Measurements from ENCODE around the gene KBTBD13. TPM values are rescaled to one million over a fixed set of nuclear protein-coding genes. Genes with fewer than 3 reads are reported as not detected.

Gene KBTBD13
- total and polyA plus RNA-seq, 2 experiments from 2014 or later, result not detected

DNA sequence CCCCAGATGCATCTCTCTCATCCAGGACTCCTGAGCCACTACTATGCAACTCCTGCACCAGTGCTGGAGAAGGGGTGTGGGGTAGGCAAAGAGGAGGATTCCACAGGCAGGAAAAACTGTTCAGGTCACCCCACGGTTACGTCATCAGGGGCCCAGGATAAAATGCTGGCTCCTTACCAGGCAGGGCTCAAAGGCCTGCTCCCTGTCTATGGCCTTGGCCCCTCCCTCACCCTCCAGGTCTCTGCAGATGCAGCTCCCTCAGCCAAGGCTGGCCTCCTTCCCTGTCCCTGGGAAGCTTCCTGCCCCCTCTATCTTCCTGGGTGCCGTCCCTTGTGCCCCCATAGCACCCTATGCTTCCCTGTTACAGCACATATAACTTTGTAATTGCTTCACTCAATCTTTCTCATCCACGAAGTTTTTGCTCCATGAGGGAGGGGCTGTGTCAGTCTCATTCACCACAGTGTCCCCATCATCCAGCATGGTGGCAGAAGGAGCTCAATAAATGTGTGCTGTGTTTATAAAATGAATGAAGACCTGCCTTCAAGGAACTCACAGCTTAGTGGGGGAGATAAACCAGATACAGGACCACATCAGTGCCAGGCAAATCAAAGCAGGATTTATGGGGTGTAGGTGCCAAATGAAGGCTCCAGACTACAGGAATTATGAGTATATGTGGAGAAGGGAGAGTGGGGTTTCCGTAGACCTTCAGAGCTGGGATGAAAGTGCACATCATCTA is 18.6 kb downstream of the KBTBD13 start (continued):
- TF ChIP-seq, protein P1, sequence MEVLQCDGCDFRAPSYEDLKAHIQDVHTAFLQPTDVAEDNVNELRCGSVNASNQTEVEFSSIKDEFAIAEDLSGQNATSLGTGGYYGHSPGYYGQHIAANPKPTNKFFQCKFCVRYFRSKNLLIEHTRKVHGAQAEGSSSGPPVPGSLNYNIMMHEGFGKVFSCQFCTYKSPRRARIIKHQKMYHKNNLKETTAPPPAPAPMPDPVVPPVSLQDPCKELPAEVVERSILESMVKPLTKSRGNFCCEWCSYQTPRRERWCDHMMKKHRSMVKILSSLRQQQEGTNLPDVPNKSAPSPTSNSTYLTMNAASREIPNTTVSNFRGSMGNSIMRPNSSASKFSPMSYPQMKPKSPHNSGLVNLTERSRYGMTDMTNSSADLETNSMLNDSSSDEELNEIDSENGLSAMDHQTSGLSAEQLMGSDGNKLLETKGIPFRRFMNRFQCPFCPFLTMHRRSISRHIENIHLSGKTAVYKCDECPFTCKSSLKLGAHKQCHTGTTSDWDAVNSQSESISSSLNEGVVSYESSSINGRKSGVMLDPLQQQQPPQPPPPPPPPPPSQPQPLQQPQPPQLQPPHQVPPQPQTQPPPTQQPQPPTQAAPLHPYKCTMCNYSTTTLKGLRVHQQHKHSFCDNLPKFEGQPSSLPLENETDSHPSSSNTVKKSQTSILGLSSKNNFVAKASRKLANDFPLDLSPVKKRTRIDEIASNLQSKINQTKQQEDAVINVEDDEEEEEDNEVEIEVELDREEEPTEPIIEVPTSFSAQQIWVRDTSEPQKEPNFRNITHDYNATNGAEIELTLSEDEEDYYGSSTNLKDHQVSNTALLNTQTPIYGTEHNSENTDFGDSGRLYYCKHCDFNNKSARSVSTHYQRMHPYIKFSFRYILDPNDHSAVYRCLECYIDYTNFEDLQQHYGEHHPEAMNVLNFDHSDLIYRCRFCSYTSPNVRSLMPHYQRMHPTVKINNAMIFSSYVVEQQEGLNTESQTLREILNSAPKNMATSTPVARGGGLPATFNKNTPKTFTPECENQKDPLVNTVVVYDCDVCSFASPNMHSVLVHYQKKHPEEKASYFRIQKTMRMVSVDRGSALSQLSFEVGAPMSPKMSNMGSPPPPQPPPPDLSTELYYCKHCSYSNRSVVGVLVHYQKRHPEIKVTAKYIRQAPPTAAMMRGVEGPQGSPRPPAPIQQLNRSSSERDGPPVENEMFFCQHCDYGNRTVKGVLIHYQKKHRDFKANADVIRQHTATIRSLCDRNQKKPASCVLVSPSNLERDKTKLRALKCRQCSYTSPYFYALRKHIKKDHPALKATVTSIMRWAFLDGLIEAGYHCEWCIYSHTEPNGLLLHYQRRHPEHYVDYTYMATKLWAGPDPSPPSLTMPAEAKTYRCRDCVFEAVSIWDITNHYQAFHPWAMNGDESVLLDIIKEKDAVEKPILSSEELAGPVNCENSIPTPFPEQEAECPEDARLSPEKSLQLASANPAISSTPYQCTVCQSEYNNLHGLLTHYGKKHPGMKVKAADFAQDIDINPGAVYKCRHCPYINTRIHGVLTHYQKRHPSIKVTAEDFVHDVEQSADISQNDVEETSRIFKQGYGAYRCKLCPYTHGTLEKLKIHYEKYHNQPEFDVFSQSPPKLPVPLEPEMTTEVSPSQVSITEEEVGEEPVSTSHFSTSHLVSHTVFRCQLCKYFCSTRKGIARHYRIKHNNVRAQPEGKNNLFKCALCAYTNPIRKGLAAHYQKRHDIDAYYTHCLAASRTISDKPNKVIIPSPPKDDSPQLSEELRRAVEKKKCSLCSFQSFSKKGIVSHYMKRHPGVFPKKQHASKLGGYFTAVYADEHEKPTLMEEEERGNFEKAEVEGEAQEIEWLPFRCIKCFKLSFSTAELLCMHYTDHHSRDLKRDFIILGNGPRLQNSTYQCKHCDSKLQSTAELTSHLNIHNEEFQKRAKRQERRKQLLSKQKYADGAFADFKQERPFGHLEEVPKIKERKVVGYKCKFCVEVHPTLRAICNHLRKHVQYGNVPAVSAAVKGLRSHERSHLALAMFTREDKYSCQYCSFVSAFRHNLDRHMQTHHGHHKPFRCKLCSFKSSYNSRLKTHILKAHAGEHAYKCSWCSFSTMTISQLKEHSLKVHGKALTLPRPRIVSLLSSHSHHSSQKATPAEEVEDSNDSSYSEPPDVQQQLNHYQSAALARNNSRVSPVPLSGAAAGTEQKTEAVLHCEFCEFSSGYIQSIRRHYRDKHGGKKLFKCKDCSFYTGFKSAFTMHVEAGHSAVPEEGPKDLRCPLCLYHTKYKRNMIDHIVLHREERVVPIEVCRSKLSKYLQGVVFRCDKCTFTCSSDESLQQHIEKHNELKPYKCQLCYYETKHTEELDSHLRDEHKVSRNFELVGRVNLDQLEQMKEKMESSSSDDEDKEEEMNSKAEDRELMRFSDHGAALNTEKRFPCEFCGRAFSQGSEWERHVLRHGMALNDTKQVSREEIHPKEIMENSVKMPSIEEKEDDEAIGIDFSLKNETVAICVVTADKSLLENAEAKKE (CRISPR knock-in tag; IDR thresholded peaks at IDR 0.05), result no peak

DNA sequence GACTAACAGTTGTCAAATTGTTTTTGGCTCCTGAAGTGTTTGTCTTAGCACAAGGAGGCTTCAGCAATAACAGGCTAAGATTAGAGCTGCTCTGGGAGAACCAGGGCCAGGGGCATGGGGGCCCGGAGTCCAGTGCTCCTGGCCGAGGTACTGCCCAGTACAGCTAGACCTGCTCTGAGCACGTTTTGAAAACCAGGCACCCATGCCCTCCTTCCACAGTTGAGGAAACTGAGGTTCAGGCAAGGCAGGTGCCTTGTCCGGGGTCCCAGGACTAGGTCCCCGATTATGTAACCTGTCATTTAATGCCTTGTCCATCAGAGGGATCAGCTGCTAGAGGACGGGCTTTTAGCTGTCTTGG is 19.2 kb downstream of the KBTBD13 start:
- Histone ChIP-seq H3K27ac (ENCODE audit: low read depth) (no peak overlapping the region), H3F3A (replicated peaks; ENCODE audit: low read depth) (no peaks in the 10 kb centered on the region), H3K27me3 (ENCODE audit: insufficient read depth) (no peaks in the 10 kb centered on the region), H3K36me3 (ENCODE audit: insufficient read depth) (no peaks in the 10 kb centered on the region), H4K20me1 (replicated peaks; ENCODE audit: insufficient read depth) (no peaks in the 10 kb centered on the region), H3K4me1 (ENCODE audit: insufficient read depth) (no peaks in the 10 kb centered on the region), H3K79me2 (replicated peaks; ENCODE audit: insufficient read depth) (no peaks in the 10 kb centered on the region), H3K4me2 (no peak overlapping the region), H3K4me3 (no peak overlapping the region), H3K9me2 (ENCODE audit: insufficient read depth) (no peaks in the 10 kb centered on the region), H2AFZ (no peak overlapping the region)
- Mint-ChIP-seq H3K9me3 (no peaks in the 10 kb centered on the region), H3K4me1 (no peaks in the 10 kb centered on the region; the same call in 2 of the 3 replicates), H3K36me3 (ENCODE audit: low read depth) (no peaks in the 10 kb centered on the region), H3K27ac (no peak overlapping the region), H3K27me3 (ENCODE audit: insufficient read depth, low read depth, poor library complexity) (peaks cover 9% of the 10 kb centered on the region), H3K4me3 (no peak overlapping the region)
- no peak for DNase-seq (ENCODE audit: low spot score)
- ATAC-seq, result no peak
- TF ChIP-seq JUNB (IDR thresholded peaks at IDR 0.05; ENCODE audit: unreplicated experiment) (no peak), EZH2phosphoT487 (IDR thresholded peaks at IDR 0.05; ENCODE audit: unreplicated experiment) (no peak), STAT1 (IDR thresholded peaks at IDR 0.05; ENCODE audit: unreplicated experiment) (no peak), POLR2AphosphoS5 (IDR thresholded peaks at IDR 0.05; ENCODE audit: low read depth) (no peak), CREB1 (CRISPR knock-in tag; IDR thresholded peaks at IDR 0.05; ENCODE audit: low read depth) (no peak), NANOG (IDR thresholded peaks at IDR 0.05; ENCODE audit: borderline replicate concordance) (no peak), ZNF114 (CRISPR knock-in tag; IDR thresholded peaks at IDR 0.05) (no peak)
- TF ChIP-seq, protein P2, sequence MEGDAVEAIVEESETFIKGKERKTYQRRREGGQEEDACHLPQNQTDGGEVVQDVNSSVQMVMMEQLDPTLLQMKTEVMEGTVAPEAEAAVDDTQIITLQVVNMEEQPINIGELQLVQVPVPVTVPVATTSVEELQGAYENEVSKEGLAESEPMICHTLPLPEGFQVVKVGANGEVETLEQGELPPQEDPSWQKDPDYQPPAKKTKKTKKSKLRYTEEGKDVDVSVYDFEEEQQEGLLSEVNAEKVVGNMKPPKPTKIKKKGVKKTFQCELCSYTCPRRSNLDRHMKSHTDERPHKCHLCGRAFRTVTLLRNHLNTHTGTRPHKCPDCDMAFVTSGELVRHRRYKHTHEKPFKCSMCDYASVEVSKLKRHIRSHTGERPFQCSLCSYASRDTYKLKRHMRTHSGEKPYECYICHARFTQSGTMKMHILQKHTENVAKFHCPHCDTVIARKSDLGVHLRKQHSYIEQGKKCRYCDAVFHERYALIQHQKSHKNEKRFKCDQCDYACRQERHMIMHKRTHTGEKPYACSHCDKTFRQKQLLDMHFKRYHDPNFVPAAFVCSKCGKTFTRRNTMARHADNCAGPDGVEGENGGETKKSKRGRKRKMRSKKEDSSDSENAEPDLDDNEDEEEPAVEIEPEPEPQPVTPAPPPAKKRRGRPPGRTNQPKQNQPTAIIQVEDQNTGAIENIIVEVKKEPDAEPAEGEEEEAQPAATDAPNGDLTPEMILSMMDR (conservative IDR thresholded peaks at IDR 0.05; ENCODE audit: low read depth in 2 of 2), result no peak
- TF ChIP-seq, protein P3, sequence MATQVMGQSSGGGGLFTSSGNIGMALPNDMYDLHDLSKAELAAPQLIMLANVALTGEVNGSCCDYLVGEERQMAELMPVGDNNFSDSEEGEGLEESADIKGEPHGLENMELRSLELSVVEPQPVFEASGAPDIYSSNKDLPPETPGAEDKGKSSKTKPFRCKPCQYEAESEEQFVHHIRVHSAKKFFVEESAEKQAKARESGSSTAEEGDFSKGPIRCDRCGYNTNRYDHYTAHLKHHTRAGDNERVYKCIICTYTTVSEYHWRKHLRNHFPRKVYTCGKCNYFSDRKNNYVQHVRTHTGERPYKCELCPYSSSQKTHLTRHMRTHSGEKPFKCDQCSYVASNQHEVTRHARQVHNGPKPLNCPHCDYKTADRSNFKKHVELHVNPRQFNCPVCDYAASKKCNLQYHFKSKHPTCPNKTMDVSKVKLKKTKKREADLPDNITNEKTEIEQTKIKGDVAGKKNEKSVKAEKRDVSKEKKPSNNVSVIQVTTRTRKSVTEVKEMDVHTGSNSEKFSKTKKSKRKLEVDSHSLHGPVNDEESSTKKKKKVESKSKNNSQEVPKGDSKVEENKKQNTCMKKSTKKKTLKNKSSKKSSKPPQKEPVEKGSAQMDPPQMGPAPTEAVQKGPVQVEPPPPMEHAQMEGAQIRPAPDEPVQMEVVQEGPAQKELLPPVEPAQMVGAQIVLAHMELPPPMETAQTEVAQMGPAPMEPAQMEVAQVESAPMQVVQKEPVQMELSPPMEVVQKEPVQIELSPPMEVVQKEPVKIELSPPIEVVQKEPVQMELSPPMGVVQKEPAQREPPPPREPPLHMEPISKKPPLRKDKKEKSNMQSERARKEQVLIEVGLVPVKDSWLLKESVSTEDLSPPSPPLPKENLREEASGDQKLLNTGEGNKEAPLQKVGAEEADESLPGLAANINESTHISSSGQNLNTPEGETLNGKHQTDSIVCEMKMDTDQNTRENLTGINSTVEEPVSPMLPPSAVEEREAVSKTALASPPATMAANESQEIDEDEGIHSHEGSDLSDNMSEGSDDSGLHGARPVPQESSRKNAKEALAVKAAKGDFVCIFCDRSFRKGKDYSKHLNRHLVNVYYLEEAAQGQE (IDR thresholded peaks at IDR 0.05; ENCODE audit: unreplicated experiment), result no peak
